ENCODE data around the gene AHNAK. TPM values are rescaled to one million over a fixed set of nuclear protein-coding genes. Genes with fewer than 3 reads are reported as not detected.

AHNAK gene
- total RNA-seq, 2 donors from 2014 or later: 168 to 241 TPM

DNA sequence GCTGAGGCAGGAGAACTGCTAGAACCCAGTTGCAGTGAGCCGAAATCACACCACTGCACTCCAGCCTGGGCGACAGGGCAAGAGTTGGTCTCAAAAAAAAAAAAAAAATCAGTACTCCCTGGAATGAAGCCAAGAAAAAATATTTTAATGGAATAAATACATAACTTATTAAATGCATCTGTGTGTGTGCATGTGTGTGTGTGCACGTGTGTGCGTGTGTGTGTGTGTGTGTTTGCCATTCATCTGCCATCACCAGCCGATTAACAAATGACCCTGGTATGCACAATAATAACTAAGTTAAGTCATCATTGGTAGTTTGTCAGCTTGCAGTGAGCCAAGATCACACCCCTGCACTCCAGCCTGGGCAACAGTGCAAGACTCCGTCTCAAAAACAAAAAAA lies 162.8 kb downstream of the AHNAK start:
- DNase-seq (peak in 1 of 4 donors; percentile 42), ATAC-seq (peak; percentile 59)
- no peak for TF ChIP-seq POLR2A (IDR thresholded peaks at IDR 0.05)
- TF ChIP-seq, protein P1, sequence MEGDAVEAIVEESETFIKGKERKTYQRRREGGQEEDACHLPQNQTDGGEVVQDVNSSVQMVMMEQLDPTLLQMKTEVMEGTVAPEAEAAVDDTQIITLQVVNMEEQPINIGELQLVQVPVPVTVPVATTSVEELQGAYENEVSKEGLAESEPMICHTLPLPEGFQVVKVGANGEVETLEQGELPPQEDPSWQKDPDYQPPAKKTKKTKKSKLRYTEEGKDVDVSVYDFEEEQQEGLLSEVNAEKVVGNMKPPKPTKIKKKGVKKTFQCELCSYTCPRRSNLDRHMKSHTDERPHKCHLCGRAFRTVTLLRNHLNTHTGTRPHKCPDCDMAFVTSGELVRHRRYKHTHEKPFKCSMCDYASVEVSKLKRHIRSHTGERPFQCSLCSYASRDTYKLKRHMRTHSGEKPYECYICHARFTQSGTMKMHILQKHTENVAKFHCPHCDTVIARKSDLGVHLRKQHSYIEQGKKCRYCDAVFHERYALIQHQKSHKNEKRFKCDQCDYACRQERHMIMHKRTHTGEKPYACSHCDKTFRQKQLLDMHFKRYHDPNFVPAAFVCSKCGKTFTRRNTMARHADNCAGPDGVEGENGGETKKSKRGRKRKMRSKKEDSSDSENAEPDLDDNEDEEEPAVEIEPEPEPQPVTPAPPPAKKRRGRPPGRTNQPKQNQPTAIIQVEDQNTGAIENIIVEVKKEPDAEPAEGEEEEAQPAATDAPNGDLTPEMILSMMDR (IDR thresholded peaks at IDR 0.05): no peak
- Histone ChIP-seq H3K9me3 (no peaks in the 10 kb centered on the region), H3K27me3 (no peaks in the 10 kb centered on the region), H3K4me3 (no peak overlapping the region), H3K4me1 (peaks cover 24% of the 10 kb centered on the region), H3K27ac (peak overlapping the region in 2 of 4 donors; percentile 36 to 40), H3K36me3 (replicated peaks in 1 of 2; ENCODE audit: insufficient read depth in 1 of 2, low read depth in 2 of 2) (no peaks in the 10 kb centered on the region)
- 52 to 54% methylated on average over 6 of the region's 6 CpGs for WGBS, 2 donors
- intact Hi-C loops (cut with DNase I): no loop called here

Small RNA genes within 50 kb of the gene (microRNA-seq; reads per million reads assigned to microRNA genes)
- 0 to 0.45 reads per million in 2 donors for gene MIR6747 (ENCODE audit: borderline number of aligned reads in 2 of 2, borderline replicate concordance in 2 of 2)

Small RNA genes within 50 kb of the gene (small RNA-seq; reads per million reads assigned to genes)
- gene EEF1G (not detected), gene MIR6747 (not detected)

Other genes with a start within 250 kb of the AHNAK start
- gene SCGB1D4, start 247.7 kb downstream of the AHNAK start, total RNA-seq: not detected
- gene ASRGL1, start 209.4 kb downstream of the AHNAK start, total RNA-seq: 10 to 100 TPM; 15.3 to 69.5 TPM
- not detected for gene SCGB1A1, start 127.8 kb downstream of the AHNAK start, total RNA-seq
- 1,000 to 10,000 TPM in 1 of 2 donors, 100 to 1,000 TPM in 1; 893 to 1,161 TPM for gene EEF1G, start 27.1 kb upstream of the AHNAK start, total RNA-seq
- 10 to 100 TPM; 10.1 to 11.2 TPM for gene TUT1, start 44.7 kb upstream of the AHNAK start, total RNA-seq
- gene MTA2, start 55.1 kb upstream of the AHNAK start, total RNA-seq: 10 to 100 TPM; 26.2 to 29.3 TPM
- 10 to 100 TPM; 31.4 to 69.9 TPM for gene EML3, start 66.0 kb upstream of the AHNAK start, total RNA-seq
- 1 to 10 TPM; 1.8 to 4.0 TPM for gene ROM1, start 66.5 kb upstream of the AHNAK start, total RNA-seq
- 10 to 100 TPM; 17.1 to 63.0 TPM for gene B3GAT3, start 75.2 kb upstream of the AHNAK start, total RNA-seq
- gene GANAB, start 99.8 kb upstream of the AHNAK start, total RNA-seq: 10 to 100 TPM; 62.3 to 64.9 TPM
- 10 to 100 TPM; 11.4 to 21.1 TPM for gene INTS5, start 106.5 kb upstream of the AHNAK start, total RNA-seq
- gene C11orf98, start 118.4 kb upstream of the AHNAK start, total RNA-seq: 10 to 100 TPM; 18.2 to 24.4 TPM
- 100 to 1,000 TPM in 1 of 2 donors, 1 to 10 TPM in 1; 5.4 to 110 TPM for gene CSKMT, start 118.5 kb upstream of the AHNAK start, total RNA-seq
- 10 to 100 TPM; 10.4 to 12.9 TPM for gene UQCC3, start 124.9 kb upstream of the AHNAK start, total RNA-seq
- 1 to 10 TPM; 4.9 to 5.6 TPM for gene LBHD1, start 125.5 kb upstream of the AHNAK start, total RNA-seq
- gene UBXN1, start 132.3 kb upstream of the AHNAK start, total RNA-seq: 100 to 1,000 TPM; 129 to 204 TPM
- 1 to 10 TPM; 3.1 to 4.6 TPM for gene LRRN4CL, start 142.7 kb upstream of the AHNAK start, total RNA-seq
- gene BSCL2, start 160.6 kb upstream of the AHNAK start, total RNA-seq: 100 to 1,000 TPM in 1 of 2 donors, 10 to 100 TPM in 1; 44.6 to 248 TPM
- 1 to 10 TPM in 1 of 2 donors, not detected in 1; 1.0 TPM for gene GNG3, start 160.9 kb upstream of the AHNAK start, total RNA-seq
- gene HNRNPUL2, start 180.7 kb upstream of the AHNAK start, total RNA-seq: 10 to 100 TPM; 19.1 to 20.5 TPM
- 10 to 100 TPM; 12.5 to 18.5 TPM for gene TTC9C, start 181.7 kb upstream of the AHNAK start, total RNA-seq
- gene ZBTB3, start 207.4 kb upstream of the AHNAK start, total RNA-seq: 1 to 10 TPM; 3.9 to 4.0 TPM
- 10 to 100 TPM; 19.2 to 35.9 TPM for gene POLR2G, start 214.8 kb upstream of the AHNAK start, total RNA-seq
- 10 to 100 TPM; 23.9 to 39.9 TPM for gene TAF6L, start 224.6 kb upstream of the AHNAK start, total RNA-seq
- gene TMEM179B, start 240.6 kb upstream of the AHNAK start, total RNA-seq: 10 to 100 TPM; 40.9 to 41.8 TPM
- 10 to 100 TPM in 1 of 2 donors, 1 to 10 TPM in 1; 6.2 to 29.0 TPM for gene TMEM223, start 245.2 kb upstream of the AHNAK start, total RNA-seq